GM13976 (cell line): ENCODE measurements around the gene MGMT.

Experiments used
- DNase-seq: peaks from one replicate; pipeline ENCODE4 v3.0.0; 2012; ENCODE audit warnings: low spot score
- in situ Hi-C: fragments of 300-500 bp; cut with MboI; formaldehyde crosslinking; loops from one replicate; pipeline ENCODE4 v1.12.0; 2022; ENCODE audit warnings: low sequenced_read_pairs, mixed read lengths, inconsistent platforms; ENCODE audit not compliant: unreplicated experiment
- TF ChIP-seq, protein P1 (sequence below): IDR thresholded peaks from 2 replicates; pipeline ENCODE4 v1.5.1; 2012; ENCODE audit warnings: borderline replicate concordance, mild to moderate bottlenecking; ENCODE audit not compliant: insufficient read depth; ENCODE audit errors: extremely low read depth, missing control alignments, control extremely low read depth

Gene MGMT

GRCh38 chr10:129784891-129785290 is 317.9 kb downstream of the MGMT start:
- in situ Hi-C loops, result no loop called here
- no peak for DNase-seq
- TF ChIP-seq, protein P1, sequence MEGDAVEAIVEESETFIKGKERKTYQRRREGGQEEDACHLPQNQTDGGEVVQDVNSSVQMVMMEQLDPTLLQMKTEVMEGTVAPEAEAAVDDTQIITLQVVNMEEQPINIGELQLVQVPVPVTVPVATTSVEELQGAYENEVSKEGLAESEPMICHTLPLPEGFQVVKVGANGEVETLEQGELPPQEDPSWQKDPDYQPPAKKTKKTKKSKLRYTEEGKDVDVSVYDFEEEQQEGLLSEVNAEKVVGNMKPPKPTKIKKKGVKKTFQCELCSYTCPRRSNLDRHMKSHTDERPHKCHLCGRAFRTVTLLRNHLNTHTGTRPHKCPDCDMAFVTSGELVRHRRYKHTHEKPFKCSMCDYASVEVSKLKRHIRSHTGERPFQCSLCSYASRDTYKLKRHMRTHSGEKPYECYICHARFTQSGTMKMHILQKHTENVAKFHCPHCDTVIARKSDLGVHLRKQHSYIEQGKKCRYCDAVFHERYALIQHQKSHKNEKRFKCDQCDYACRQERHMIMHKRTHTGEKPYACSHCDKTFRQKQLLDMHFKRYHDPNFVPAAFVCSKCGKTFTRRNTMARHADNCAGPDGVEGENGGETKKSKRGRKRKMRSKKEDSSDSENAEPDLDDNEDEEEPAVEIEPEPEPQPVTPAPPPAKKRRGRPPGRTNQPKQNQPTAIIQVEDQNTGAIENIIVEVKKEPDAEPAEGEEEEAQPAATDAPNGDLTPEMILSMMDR, result no peak

DNA sequence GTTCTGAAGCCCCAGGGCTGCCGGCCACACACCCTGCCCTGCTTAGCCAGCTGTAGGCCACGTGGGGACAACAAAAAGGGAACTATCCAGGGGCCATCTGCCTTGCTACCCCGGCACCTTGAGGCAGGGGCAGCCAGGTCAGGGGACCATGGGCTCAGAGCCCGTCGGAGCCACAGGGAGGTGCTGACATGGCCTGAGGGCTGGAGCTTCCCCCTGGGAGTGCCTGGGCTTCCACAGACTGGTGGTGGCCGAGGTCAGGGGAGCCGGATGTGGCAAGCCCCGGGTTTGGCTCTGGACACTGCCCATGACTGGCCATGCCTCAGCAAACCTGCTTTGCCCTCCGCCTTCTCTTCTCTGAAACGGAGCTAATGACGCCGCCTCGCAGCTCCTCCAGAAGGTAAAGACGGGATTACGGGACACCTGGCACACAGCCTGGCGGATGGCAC is 318.5 kb downstream of the MGMT start:
- TF ChIP-seq, protein P1, result no peak
- DNase-seq, result no peak
- in situ Hi-C loops, result no loop called here

- TF ChIP-seq, protein P1, result no peak
- in situ Hi-C loops, result no loop called here
- no peak for DNase-seq
Observed at GRCh38 chr10:129786216-129786615, 319.2 kb downstream of the MGMT start.

DNA sequence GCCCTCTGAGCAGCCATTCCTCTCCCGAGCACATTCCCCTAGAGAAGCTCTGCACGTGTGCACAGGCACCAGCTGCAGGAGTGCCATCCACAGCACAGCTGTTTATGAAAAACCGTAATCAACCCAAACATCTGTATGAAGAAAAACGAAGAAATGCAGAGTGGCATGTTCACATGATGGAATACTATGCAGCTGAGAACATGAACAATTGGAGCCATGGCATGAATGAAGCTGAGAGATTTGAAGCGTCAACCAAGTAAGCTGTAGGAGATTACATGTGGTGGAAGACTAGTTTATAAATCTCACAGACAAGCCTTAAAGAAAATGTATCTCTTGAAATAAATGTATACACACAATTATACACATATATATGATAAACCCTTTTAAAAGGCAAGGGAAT is 320.5 kb downstream of the MGMT start:
- TF ChIP-seq, protein P1, result no peak
- in situ Hi-C loops, result no loop called here
- DNase-seq, result no peak

DNA sequence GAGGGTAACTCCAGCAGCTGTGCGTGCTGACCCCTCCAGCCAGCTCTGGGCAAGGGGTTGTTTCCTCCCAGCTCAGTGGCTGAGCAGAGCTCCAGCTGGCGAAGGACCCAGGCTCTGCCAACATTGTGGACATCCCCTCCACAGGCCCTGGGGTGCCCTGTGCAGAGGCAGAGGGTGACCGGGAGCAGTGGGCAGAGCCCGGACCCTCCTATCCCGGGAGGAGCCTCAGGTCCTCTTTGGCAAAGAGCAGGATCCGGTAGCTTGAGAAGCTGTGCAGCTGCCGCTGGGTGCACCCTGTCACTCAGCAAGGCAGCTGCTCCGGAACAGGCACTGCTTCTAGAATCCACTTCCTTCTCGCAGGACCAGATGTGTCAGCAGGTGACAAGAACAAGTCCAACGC is 321.2 kb downstream of the MGMT start:
- TF ChIP-seq, protein P1, result no peak
- in situ Hi-C loops, result no loop called here
- DNase-seq, result no peak

DNA sequence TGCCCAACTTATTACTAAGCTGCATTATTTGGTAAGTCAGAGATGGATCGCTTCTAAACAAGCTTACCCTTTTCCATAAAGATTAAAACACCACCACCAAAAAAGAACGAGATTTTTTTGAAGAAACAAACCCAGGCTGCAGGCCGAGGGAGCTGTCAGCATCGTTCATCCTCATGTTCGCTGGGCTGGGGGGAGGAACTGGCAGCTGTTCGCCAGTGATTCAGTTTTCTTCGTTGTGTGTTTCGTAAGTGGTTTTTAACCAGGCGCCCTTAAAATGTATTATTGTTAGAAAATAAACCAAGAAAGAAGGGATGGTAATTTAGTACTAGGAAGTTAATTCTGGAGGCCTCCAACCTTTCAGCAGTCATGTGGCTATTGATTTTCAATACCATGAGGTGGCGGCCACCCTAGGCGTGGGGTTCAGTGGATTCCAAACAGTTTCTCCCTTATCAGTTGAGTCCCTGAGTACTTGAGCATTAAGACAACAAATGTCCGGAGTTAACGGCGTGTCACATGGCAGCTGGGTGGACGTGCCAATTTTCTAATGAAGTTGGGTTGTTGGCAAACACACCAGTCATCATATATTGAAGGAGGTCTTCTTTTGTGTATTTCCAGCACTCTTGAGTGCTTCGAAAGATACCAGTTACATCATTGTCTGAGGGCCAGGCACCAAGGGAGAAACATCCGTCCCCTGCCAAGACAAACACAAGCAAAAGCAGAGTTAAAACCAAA is 323.8 kb downstream of the MGMT start:
- TF ChIP-seq, protein P1, result no peak
- in situ Hi-C loops, result no loop called here
- no peak for DNase-seq
